ENCODE data around the gene IL6. TPM values are rescaled to one million over a fixed set of nuclear protein-coding genes. Genes with fewer than 3 reads are reported as not detected.

The IL6 gene
- total and polyA plus RNA-seq, 9 of the 15 experiments (the other 6 are each of a cell fraction or from before 2014, with no cell fraction given), result 0.76 to 2.9 (median 1.5) TPM

GRCh38 chr7:22697322-22697859 is 29.6 kb upstream of the IL6 start (continued):
- TF ChIP-seq ZNF639 (CRISPR knock-in tag; conservative IDR thresholded peaks at IDR 0.05 in 1 of 2, IDR thresholded peaks at IDR 0.05 in 1 of 2), result 0 out of 4 replicates have a peak, but pooled peaks of 1 of the 2 experiments have one; percentile 31
- no peak for TF ChIP-seq PREB (CRISPR knock-in tag; IDR thresholded peaks at IDR 0.05)
- no peak for TF ChIP-seq HES1 (IDR thresholded peaks at IDR 0.05; ENCODE audit: low read depth)
- TF ChIP-seq PML (IDR thresholded peaks at IDR 0.05; ENCODE audit: low read length), result 0 out of 2 replicates have a peak, but pooled peaks have one; percentile 1
- TF ChIP-seq ZKSCAN8 (CRISPR knock-in tag; IDR thresholded peaks at IDR 0.05), result no peak
- no peak for TF ChIP-seq SRSF7 (optimal IDR thresholded peaks at IDR 0.05; ENCODE audit: low read depth, low read length)
- TF ChIP-seq SMAD4 (CRISPR knock-in tag; conservative IDR thresholded peaks at IDR 0.05), result 0 out of 2 replicates have a peak, but pooled peaks have one; percentile 3
- TF ChIP-seq ELK3 (CRISPR knock-in tag; IDR thresholded peaks at IDR 0.05), result no peak
- TF ChIP-seq POLR2AphosphoS2 (IDR thresholded peaks at IDR 0.05; ENCODE audit: low read length), result no peak
- no peak for TF ChIP-seq ZFP91 (CRISPR knock-in tag; IDR thresholded peaks at IDR 0.05)
- no peak for TF ChIP-seq ZNF408 (CRISPR knock-in tag; IDR thresholded peaks at IDR 0.05; ENCODE audit: low read depth)
- TF ChIP-seq RFX1 (IDR thresholded peaks at IDR 0.05), result no peak
